Endothelial cell (in vitro differentiated cells): ENCODE data around the gene PHETA1. TPM values are rescaled to one million over a fixed set of nuclear protein-coding genes. Genes with fewer than 3 reads are reported as not detected.

Experiments used
- DNase-seq: peaks from one replicate; pipeline ENCODE4 v3.0.0; 2021; ENCODE audit warnings: low spot score
- H3K27ac Mint-ChIP-seq: one replicate; pipeline ENCODE4 v1.8.0; 2021; ENCODE audit warnings: mixed read lengths, inconsistent platforms; ENCODE audit not compliant: unreplicated experiment
- H3K27me3 Mint-ChIP-seq: one replicate; pipeline ENCODE4 v1.8.0; 2021; ENCODE audit warnings: mild to moderate bottlenecking, moderate library complexity, mixed read lengths, inconsistent platforms; ENCODE audit not compliant: unreplicated experiment
- H3K36me3 Mint-ChIP-seq: one replicate; pipeline ENCODE4 v1.8.0; 2021; ENCODE audit warnings: mild to moderate bottlenecking, low read depth, mixed read lengths, inconsistent platforms; ENCODE audit not compliant: unreplicated experiment
- H3K4me1 Mint-ChIP-seq: one replicate; pipeline ENCODE4 v1.8.0; 2021; ENCODE audit warnings: mild to moderate bottlenecking, mixed read lengths, inconsistent platforms; ENCODE audit not compliant: unreplicated experiment
- H3K4me3 Mint-ChIP-seq: one replicate; pipeline ENCODE4 v1.8.0; 2021; ENCODE audit warnings: mild to moderate bottlenecking, mixed read lengths, inconsistent platforms; ENCODE audit not compliant: unreplicated experiment
- H3K9me3 Mint-ChIP-seq: one replicate; pipeline ENCODE4 v1.8.0; 2021; ENCODE audit warnings: mixed read lengths, inconsistent platforms; ENCODE audit not compliant: unreplicated experiment
- CTCF ChIP-seq: fragments of 200-600 bp; sonication (generic); IDR thresholded peaks from one replicate; pipeline ENCODE4 v1.5.0; 2021; ENCODE audit warnings: antibody characterized with exemption; ENCODE audit not compliant: unreplicated experiment
- long read RNA-seq: library from polyadenylated mRNA; unstranded; transcript quantifications from one replicate; pipeline ENCODE4 v2.0.0, GENCODE V29; 2020; ENCODE audit not compliant: unreplicated experiment
- total RNA-seq: library from RNA; stranded (reverse); fragmentation: NEBNext Ultra II Directional; extraction: Animal tissue kit (Norgen Biotek cat#: 25700); gene quantifications from one replicate; pipeline ENCODE4 v1.2.1, GENCODE V29; 2021; ENCODE audit not compliant: unreplicated experiment

Gene PHETA1
- total RNA-seq: 14.8 TPM
- long read RNA-seq, partial matches to known transcripts: 0 of 4 reads
- long read RNA-seq, other reads (novel, unspliced or antisense): 3 of 4 reads

GRCh38 chr12:111368788-111369495 lies at the start of gene PHETA1:
TSS of gene PHETA1 (minus strand) at chr12:111369095. CDS start at chr12:111363427, 5,668 bp downstream.
- peak within 1 kb of the TSS; percentile 89 for H3K4me3 Mint-ChIP-seq
- no peak for TF ChIP-seq CTCF
- H3K9me3 Mint-ChIP-seq: no peaks in the 10 kb centered on the region
- H3K27me3 Mint-ChIP-seq: peaks cover 5% of the 10 kb centered on the region
- peak within 1 kb of the TSS; percentile 57 for H3K27ac Mint-ChIP-seq
- H3K4me1 Mint-ChIP-seq: peaks cover 19% of the 10 kb centered on the region
- peaks cover 21% of the 10 kb centered on the region for H3K36me3 Mint-ChIP-seq
- DNase-seq: peak; percentile 92

- peaks cover 14% of the 10 kb centered on the region for H3K4me1 Mint-ChIP-seq
- peaks cover 2% of the 10 kb centered on the region for H3K27me3 Mint-ChIP-seq
- H3K27ac Mint-ChIP-seq: no peak overlapping the region
- no peak for TF ChIP-seq CTCF
- DNase-seq: no peak
- peaks cover 31% of the 10 kb centered on the region for H3K36me3 Mint-ChIP-seq
- no peaks in the 10 kb centered on the region for H3K9me3 Mint-ChIP-seq
- H3K4me3 Mint-ChIP-seq: no peak overlapping the region
These were observed 49.6 kb upstream of the PHETA1 start for GRCh38 chr12:111418594-111418880.

- peaks cover 18% of the 10 kb centered on the region for H3K4me1 Mint-ChIP-seq
- no peak for TF ChIP-seq CTCF
- no peak overlapping the region for H3K27ac Mint-ChIP-seq
- H3K9me3 Mint-ChIP-seq: no peaks in the 10 kb centered on the region
- H3K36me3 Mint-ChIP-seq: peaks cover 35% of the 10 kb centered on the region
- DNase-seq: no peak
- peaks cover 3% of the 10 kb centered on the region for H3K27me3 Mint-ChIP-seq
- no peak overlapping the region for H3K4me3 Mint-ChIP-seq
These were observed 49.1 kb upstream of the PHETA1 start for GRCh38 chr12:111417784-111418593.

- DNase-seq: no peak
- Mint-ChIP-seq H3K4me3 (no peak overlapping the region), H3K27me3 (peaks cover 8% of the 10 kb centered on the region), H3K36me3 (peaks cover 38% of the 10 kb centered on the region), H3K27ac (no peak overlapping the region), H3K9me3 (no peaks in the 10 kb centered on the region), H3K4me1 (peaks cover 22% of the 10 kb centered on the region)
- TF ChIP-seq CTCF: no peak
These were observed 48.4 kb upstream of the PHETA1 start for GRCh38 chr12:111417290-111417689.

- H3K36me3 Mint-ChIP-seq: peaks cover 34% of the 10 kb centered on the region
- peak overlapping the region; percentile 4 for H3K4me3 Mint-ChIP-seq
- H3K4me1 Mint-ChIP-seq: peaks cover 41% of the 10 kb centered on the region
- peaks cover 10% of the 10 kb centered on the region for H3K27me3 Mint-ChIP-seq
- TF ChIP-seq CTCF: no peak
- DNase-seq: no peak
- no peak overlapping the region for H3K27ac Mint-ChIP-seq
- H3K9me3 Mint-ChIP-seq: no peaks in the 10 kb centered on the region
These were observed 45.9 kb upstream of the PHETA1 start for GRCh38 chr12:111414711-111415252.
